SK-N-SH (cell line): ENCODE data around the gene ST6GALNAC3. TPM values are rescaled to one million over a fixed set of nuclear protein-coding genes. Genes with fewer than 3 reads are reported as not detected.

ENCODE experiments used
- CTCF ChIA-PET: fragments of 300-600, 350-600 bp; formaldehyde crosslinking; extraction: SDS; loops from one replicate; lab custom pipeline; 2021; lab: Yijun Ruan, JAX
- POLR2A ChIA-PET: fragments of 350-600 bp; sonication (Branson Sonifier 250); formaldehyde crosslinking; extraction: SDS; loops from one replicate; lab custom pipeline; 2020; ENCODE audit warnings: antibody characterized with exemption, inconsistent platforms; lab: Yijun Ruan, JAX
- DNase-seq: peaks from one replicate; pipeline ENCODE4 v3.0.0; 2012
- H2AFZ ChIP-seq: fragments of 200-600 bp; sonication (generic); 2 replicates; pipeline ENCODE4 v1.8.1; 2016; ENCODE audit warnings: antibody characterized with exemption, mild to moderate bottlenecking, low read depth
- H3F3A ChIP-seq: fragments of 200-600 bp; sonication (generic); replicated peaks from 2 replicates; pipeline ENCODE3; 2016; ENCODE audit warnings: antibody characterized with exemption, mild to moderate bottlenecking; ENCODE audit not compliant: insufficient read depth
- H3K27ac ChIP-seq, 2 experiments: fragments of 200-500 bp in 1 of 2; fragments of 200-600 bp in 1 of 2; sonication (Bioruptor generic) in 1 of 2; sonication (generic), shearing (Covaris generic) in 1 of 2; 2 replicates each; pipeline versions ENCODE4 v1.5.1 to v1.6.1; 2014 to 2016; ENCODE audit warnings: low read depth in 2 of 2, inconsistent platforms in 1 of 2, low read length in 1 of 2, mild to moderate bottlenecking in 1 of 2, mixed read lengths in 1 of 2
- H3K27me3 ChIP-seq: fragments of 200-600 bp; sonication (generic), shearing (Covaris generic); 2 replicates; pipeline ENCODE4 v1.6.1; 2016; ENCODE audit warnings: mixed run types; ENCODE audit not compliant: insufficient read depth
- H3K36me3 ChIP-seq, 2 experiments: fragments of 200-500 bp in 1 of 2; fragments of 200-600 bp in 1 of 2; sonication (Bioruptor generic) in 1 of 2; sonication (generic) in 1 of 2; replicated peaks in 1 of 2; 2 replicates each; pipeline versions ENCODE3 to v1.5.1; 2014 to 2016; ENCODE audit warnings: low read length in 1 of 2, mild to moderate bottlenecking in 1 of 2; ENCODE audit not compliant: insufficient read depth in 2 of 2, control insufficient read depth in 1 of 2
- H3K4me1 ChIP-seq, 2 experiments: fragments of 200-500 bp in 1 of 2; fragments of 200-600 bp in 1 of 2; sonication (Bioruptor generic) in 1 of 2; sonication (generic), shearing (Covaris generic) in 1 of 2; 2 replicates each; pipeline versions ENCODE4 v1.5.1 to v1.6.1; 2014 to 2016; ENCODE audit warnings: low read depth in 1 of 2, low read length in 1 of 2, mixed run types in 1 of 2; ENCODE audit not compliant: insufficient read depth in 2 of 2, control insufficient read depth in 1 of 2
- H3K4me2 ChIP-seq: fragments of 200-600 bp; sonication (generic), shearing (Covaris generic); 2 replicates; pipeline ENCODE4 v1.6.1; 2017; ENCODE audit warnings: mixed run types
- H3K4me3 ChIP-seq, 2 experiments: fragments of 200-500 bp in 1 of 2; fragments of 200-600 bp in 1 of 2; sonication (Bioruptor generic) in 1 of 2; sonication (generic), shearing (Covaris generic) in 1 of 2; 2 replicates each; pipeline versions ENCODE4 v1.5.1 to v1.8.1; 2014 to 2016; ENCODE audit warnings: low read depth in 2 of 2, inconsistent platforms in 1 of 2, low read length in 1 of 2, mild to moderate bottlenecking in 1 of 2, mixed read lengths in 1 of 2, moderate library complexity in 1 of 2
- H3K79me2 ChIP-seq: fragments of 200-600 bp; sonication (generic); 2 replicates; pipeline ENCODE4 v1.8.1; 2017; ENCODE audit warnings: mild to moderate bottlenecking; ENCODE audit not compliant: insufficient read depth
- H3K9ac ChIP-seq: fragments of 200-600 bp; sonication (generic); 2 replicates; pipeline ENCODE4 v1.6.1; 2017; ENCODE audit warnings: mixed run types
- H3K9me2 ChIP-seq: fragments of 200-600 bp; sonication (generic); 2 replicates; pipeline ENCODE4 v1.6.1; 2017; ENCODE audit warnings: mixed run types
- H3K9me3 ChIP-seq: fragments of 200-600 bp; sonication (generic); 2 replicates; pipeline ENCODE4 v1.6.1; 2017; ENCODE audit warnings: mixed run types, mild to moderate bottlenecking, moderate library complexity
- H4K20me1 ChIP-seq: fragments of 200-600 bp; sonication (generic); 2 replicates; pipeline ENCODE4 v1.6.1; 2017; ENCODE audit warnings: mild to moderate bottlenecking, mixed run types; ENCODE audit not compliant: insufficient read depth
- EP300 ChIP-seq, 2 experiments: IDR thresholded peaks; 2 replicates each; pipeline versions ENCODE4 v1.4.0 to v1.6.1; 2012; ENCODE audit warnings: borderline replicate concordance in 1 of 2, low read depth in 1 of 2, low read length in 1 of 2
- EZH2phosphoT487 ChIP-seq: fragments of 200-600 bp; sonication (generic); IDR thresholded peaks from 2 replicates; pipeline ENCODE4 v1.6.1; 2017; ENCODE audit warnings: low read depth, mixed run types, mild to moderate bottlenecking, antibody characterized with exemption, moderate library complexity, borderline replicate concordance
- FOXJ3 ChIP-seq: sonication (generic); formaldehyde crosslinking; IDR thresholded peaks from 2 replicates; pipeline ENCODE4 v1.5.1; 2020; ENCODE audit warnings: mild to moderate bottlenecking, missing genetic modification reagents
- FOXM1 ChIP-seq: IDR thresholded peaks from 2 replicates; pipeline ENCODE4 v1.4.0; 2012; ENCODE audit warnings: low read depth, mild to moderate bottlenecking
- GABPA ChIP-seq: IDR thresholded peaks from 2 replicates; pipeline ENCODE4 v1.4.0; 2012; ENCODE audit warnings: low read depth, mild to moderate bottlenecking
- JUND ChIP-seq: IDR thresholded peaks from 2 replicates; pipeline ENCODE4 v1.4.0; 2012
- MXI1 ChIP-seq: IDR thresholded peaks from 2 replicates; pipeline ENCODE4 v1.6.1; 2012; ENCODE audit warnings: mild to moderate bottlenecking, low read depth, low read length, improper control_type of control experiment
- NFIC ChIP-seq: IDR thresholded peaks from 2 replicates; pipeline ENCODE4 v1.4.0; 2012; ENCODE audit warnings: borderline replicate concordance
- POLR2AphosphoS5 ChIP-seq: IDR thresholded peaks from 2 replicates; pipeline ENCODE4 v1.6.1; 2012; ENCODE audit warnings: low read depth, low read length
- RAD21 ChIP-seq: IDR thresholded peaks from 2 replicates; pipeline ENCODE4 v1.6.1; 2012; ENCODE audit warnings: mild to moderate bottlenecking, low read length
- RXRA ChIP-seq: IDR thresholded peaks from 2 replicates; pipeline ENCODE4 v1.4.0; 2012; ENCODE audit warnings: low read depth, mild to moderate bottlenecking, borderline replicate concordance
- SIN3A ChIP-seq: IDR thresholded peaks from 2 replicates; pipeline ENCODE4 v1.6.1; 2012; ENCODE audit warnings: low read depth, mild to moderate bottlenecking, low read length, moderate library complexity, borderline replicate concordance
- WGBS: methylation state at CpG from one replicate; pipeline ENCODE4 v1.1.6; 2017; ENCODE audit warnings: low lambda C conversion rate; 5-methylcytosine and 5-hydroxymethylcytosine counted together
- polyA plus RNA-seq, 3 experiments: library from polyadenylated mRNA; depleted of rRNA; stranded (reverse); fragments of >200 nt; gene quantifications; 2 replicates each; pipeline ENCODE4 v1.2.3, GENCODE V29; 2012
- TF ChIP-seq, protein P1 (sequence below): IDR thresholded peaks from 2 replicates; pipeline ENCODE4 v1.4.0; 2012; ENCODE audit warnings: low read depth, borderline replicate concordance

The ST6GALNAC3 gene
- polyA plus RNA-seq, 1 of the 3 experiments (the other 2 are of a cell fraction) = 8.1 TPM

DNA sequence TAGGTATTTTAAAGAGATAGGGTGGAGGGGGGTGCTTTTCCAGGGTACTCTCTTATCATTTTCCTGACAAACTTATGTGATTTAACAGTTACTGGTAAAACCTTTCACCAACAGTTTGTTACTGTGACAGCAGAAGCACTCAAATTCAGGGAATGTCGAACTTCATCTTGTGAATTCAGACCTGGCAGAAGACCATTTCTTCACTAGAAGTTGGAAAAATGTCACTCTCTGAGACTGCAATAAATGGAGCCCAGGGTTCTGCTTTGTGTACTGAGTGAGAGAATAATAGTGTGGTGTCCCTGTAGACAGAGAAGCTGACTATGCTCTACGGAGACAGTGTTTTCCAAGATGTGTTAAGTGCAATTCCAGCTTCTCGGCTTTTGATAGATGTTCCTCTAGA is 200.2 kb downstream of the ST6GALNAC3 start:
- no peak for DNase-seq
- TF ChIP-seq GABPA = no peak
- no peak for TF ChIP-seq POLR2AphosphoS5
- no peak for TF ChIP-seq EZH2phosphoT487
- no peak for TF ChIP-seq FOXM1
- TF ChIP-seq SIN3A = no peak
- TF ChIP-seq RAD21 = no peak
- TF ChIP-seq, protein P1, sequence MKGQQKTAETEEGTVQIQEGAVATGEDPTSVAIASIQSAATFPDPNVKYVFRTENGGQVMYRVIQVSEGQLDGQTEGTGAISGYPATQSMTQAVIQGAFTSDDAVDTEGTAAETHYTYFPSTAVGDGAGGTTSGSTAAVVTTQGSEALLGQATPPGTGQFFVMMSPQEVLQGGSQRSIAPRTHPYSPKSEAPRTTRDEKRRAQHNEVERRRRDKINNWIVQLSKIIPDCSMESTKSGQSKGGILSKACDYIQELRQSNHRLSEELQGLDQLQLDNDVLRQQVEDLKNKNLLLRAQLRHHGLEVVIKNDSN = no peak
- TF ChIP-seq EP300 (IDR thresholded peaks at IDR 0.05; ENCODE audit: borderline replicate concordance in 1 of 2, low read depth in 1 of 2, low read length in 1 of 2) = no peak
- TF ChIP-seq RXRA = no peak
- H3K27ac ChIP-seq = peak overlapping the region in 1 of 2 experiments; percentile 4; a peak in 1 of 4 replicates
- 81% methylated on average over 3 of the region's 3 CpGs for WGBS
- H3K9ac ChIP-seq = no peak overlapping the region
- H2AFZ ChIP-seq = no peak overlapping the region
- no peaks in the 10 kb centered on the region for H4K20me1 ChIP-seq
- H3K36me3 ChIP-seq = no peaks in the 10 kb centered on the region
- peaks cover 21% of the 10 kb centered on the region for H3F3A ChIP-seq
- CTCF ChIA-PET = no interaction called here
- no peaks in the 10 kb centered on the region for H3K27me3 ChIP-seq
- no peaks in the 10 kb centered on the region for H3K9me3 ChIP-seq
- no peak overlapping the region for H3K4me3 ChIP-seq
- peak overlapping the region; percentile 20; the same call in 1 of the 2 replicates for H3K4me2 ChIP-seq
- POLR2A ChIA-PET = no interaction called here
- peaks cover 12 to 13% of the 10 kb centered on the region in 2 experiments for H3K4me1 ChIP-seq
- no peaks in the 10 kb centered on the region; the same call in 1 of the 2 replicates for H3K79me2 ChIP-seq
- no peaks in the 10 kb centered on the region for H3K9me2 ChIP-seq

DNA sequence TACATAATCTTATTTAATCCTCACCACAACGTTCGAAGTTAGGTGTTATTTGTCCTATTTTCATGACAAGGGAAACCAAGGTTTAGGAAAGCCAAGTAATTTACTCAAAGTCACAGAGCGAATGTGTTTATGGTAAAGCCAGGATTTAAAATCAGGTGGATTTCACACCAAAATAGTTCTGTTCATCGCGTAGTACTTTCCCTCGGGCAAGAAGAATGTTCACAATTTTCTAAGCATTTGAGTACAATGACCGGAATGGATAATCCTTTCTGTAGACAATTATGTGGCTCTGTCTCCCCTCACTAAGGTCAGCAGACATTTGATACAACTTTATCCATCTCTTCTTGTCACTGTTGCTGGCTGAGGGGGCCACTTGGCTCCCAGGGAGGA is 204.2 kb downstream of the ST6GALNAC3 start:
- H3K9me3 ChIP-seq = no peaks in the 10 kb centered on the region
- no peaks in the 10 kb centered on the region for H3K36me3 ChIP-seq
- H2AFZ ChIP-seq = peak overlapping the region; percentile 89
- no peak for TF ChIP-seq EP300 (IDR thresholded peaks at IDR 0.05; ENCODE audit: borderline replicate concordance in 1 of 2, low read depth in 1 of 2, low read length in 1 of 2)
- no peak for TF ChIP-seq JUND
- TF ChIP-seq NFIC = no peak
- no peak for TF ChIP-seq GABPA
- no peak for TF ChIP-seq MXI1
- TF ChIP-seq FOXJ3 = no peak
- no peak for TF ChIP-seq RXRA
- H3K4me1 ChIP-seq = peaks cover 16 to 19% of the 10 kb centered on the region in 2 experiments
- DNase-seq = no peak
- H3K4me2 ChIP-seq = peak overlapping the region; percentile 87
- H3K9me2 ChIP-seq = no peaks in the 10 kb centered on the region
- WGBS = 71% methylated on average over 7 of the region's 7 CpGs
- POLR2A ChIA-PET = no interaction called here
- peak overlapping the region; percentile 90 to 95 for H3K27ac ChIP-seq
- peaks cover 27% of the 10 kb centered on the region for H3F3A ChIP-seq
- no peaks in the 10 kb centered on the region for H4K20me1 ChIP-seq
- no peaks in the 10 kb centered on the region; the same call in none of the 2 replicates for H3K79me2 ChIP-seq
- peak overlapping the region; percentile 73 for H3K9ac ChIP-seq
- H3K27me3 ChIP-seq = no peaks in the 10 kb centered on the region
- CTCF ChIA-PET = no interaction called here
- peak overlapping the region; percentile 31 to 63; a peak in 3 of 4 replicates for H3K4me3 ChIP-seq
